ENCODE measurements around the gene NPAS2.
A peak's percentile ranks its signal among the peaks of the same experiment; 100 is the strongest.

NPAS2 gene

DNA sequence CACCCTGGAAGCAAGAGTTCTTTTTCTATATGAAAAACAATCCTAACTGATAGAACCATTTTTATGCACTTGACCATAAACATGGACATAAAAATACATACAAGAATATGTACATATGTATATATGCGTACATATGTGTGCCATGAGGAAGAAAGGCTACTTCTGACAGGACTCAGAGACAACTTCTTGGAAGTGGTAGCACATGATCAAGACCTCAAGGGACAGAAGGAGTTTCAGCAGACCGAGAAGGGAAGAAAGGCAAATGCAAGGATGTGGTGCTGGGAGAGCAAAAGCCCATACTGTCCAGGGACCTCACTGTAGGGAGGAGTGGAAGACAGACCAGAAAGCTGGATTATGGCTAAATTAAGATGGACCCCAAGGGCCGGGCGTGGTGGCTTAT lies 11.4 kb upstream of the NPAS2 start:
- H3K27ac ChIP-seq = no peak overlapping the region
- TF ChIP-seq ZFX (IDR thresholded peaks at IDR 0.05) (no peak), CTCF (conservative IDR thresholded peaks at IDR 0.05) (no peak)

DNA sequence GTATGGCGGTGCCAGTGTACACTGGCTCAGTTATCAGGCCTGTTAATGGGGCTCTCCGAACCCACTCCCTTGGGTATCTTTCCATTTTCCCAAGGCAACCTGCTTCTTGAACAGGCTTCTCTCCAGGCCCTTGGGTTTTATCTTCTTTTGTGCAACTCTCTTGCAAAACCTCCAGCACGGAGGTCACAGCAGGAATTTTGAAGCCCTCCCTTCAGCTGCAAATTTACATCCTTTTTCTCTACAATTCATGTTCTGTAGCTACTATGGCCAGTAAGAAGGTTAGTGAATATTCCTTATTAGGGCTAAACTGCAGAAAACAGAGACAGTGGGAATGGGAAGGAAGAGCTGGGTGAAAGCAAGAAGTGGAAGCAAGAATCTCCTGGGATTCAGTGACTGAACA lies 10.4 kb upstream of the NPAS2 start:
- H3K27ac ChIP-seq = no peak overlapping the region
- no peak for TF ChIP-seq CTCF (conservative IDR thresholded peaks at IDR 0.05)
- TF ChIP-seq ZFX (IDR thresholded peaks at IDR 0.05) = no peak

GRCh38 chr2:100810603-100811145 lies 9.3 kb upstream of the NPAS2 start:
- TF ChIP-seq ZFX (IDR thresholded peaks at IDR 0.05) (no peak), CTCF (conservative IDR thresholded peaks at IDR 0.05) (no peak)
- no peak overlapping the region for H3K27ac ChIP-seq

DNA sequence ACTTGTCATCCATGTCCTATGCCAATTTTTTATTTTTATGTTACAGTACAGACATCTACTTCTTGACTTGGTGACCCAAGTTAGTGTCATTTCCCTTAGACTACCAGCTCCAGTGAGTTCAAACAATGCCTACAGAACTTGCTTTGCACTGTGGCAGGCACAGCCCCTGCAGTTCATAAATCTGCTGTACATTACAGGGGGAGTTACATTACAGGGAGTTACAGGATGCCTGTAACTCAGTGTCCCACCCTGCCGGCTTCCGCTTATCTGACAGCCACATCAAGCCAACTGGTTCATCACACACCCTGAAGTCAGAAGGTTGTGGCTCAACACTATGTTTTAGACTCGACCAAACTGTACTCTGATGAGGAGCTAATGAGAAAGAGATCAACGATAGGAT lies 7.8 kb upstream of the NPAS2 start:
- TF ChIP-seq ZFX (IDR thresholded peaks at IDR 0.05) = no peak
- no peak for TF ChIP-seq CTCF (conservative IDR thresholded peaks at IDR 0.05)
- H3K27ac ChIP-seq = no peak overlapping the region

- TF ChIP-seq CTCF (conservative IDR thresholded peaks at IDR 0.05) (no peak), ZFX (IDR thresholded peaks at IDR 0.05) (no peak)
These were observed 7.4 kb upstream of the NPAS2 start for GRCh38 chr2:100812573-100812972.

GRCh38 chr2:100813527-100813926 lies 6.4 kb upstream of the NPAS2 start:
- no peak overlapping the region for H3K27ac ChIP-seq
- TF ChIP-seq CTCF (conservative IDR thresholded peaks at IDR 0.05) (no peak), ZFX (IDR thresholded peaks at IDR 0.05) (no peak)

More at GRCh38 chr2:100812573-100812972, 7.4 kb upstream of the NPAS2 start:
- no peak overlapping the region for H3K27ac ChIP-seq

DNA sequence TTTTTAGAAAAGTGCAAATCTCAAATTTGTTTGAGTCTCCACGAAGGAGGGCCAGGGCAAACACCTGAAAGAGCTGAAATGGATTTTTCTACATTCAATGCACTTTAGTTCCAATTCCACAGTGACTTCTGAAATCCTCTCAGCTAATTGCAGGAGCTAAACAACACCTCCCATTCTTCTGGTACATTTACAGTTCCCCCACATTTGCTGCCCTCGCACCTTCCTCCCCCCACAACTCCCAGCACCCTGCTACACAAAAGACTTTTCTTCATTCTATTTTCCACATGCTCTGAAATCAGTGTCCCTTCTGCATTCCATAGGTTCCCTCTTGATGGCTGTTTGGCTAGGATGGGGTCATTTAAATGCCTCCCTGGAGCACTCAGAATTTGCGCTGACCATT lies 5.9 kb upstream of the NPAS2 start:
- TF ChIP-seq CTCF (conservative IDR thresholded peaks at IDR 0.05) (no peak), ZFX (IDR thresholded peaks at IDR 0.05) (no peak)
- 0 out of 2 replicates have a peak overlapping the region, but pooled peaks have one; percentile 19 for H3K27ac ChIP-seq

All from C4-2B (cell line).